ENCODE data around the gene RAD1. TPM values are rescaled to one million over a fixed set of nuclear protein-coding genes. Genes with fewer than 3 reads are reported as not detected.

Gene RAD1
- total and polyA plus RNA-seq, 2 of the 8 experiments (the other 6 are each of a cell fraction or from before 2014, with no cell fraction given): 15.1 to 37.3 TPM

- H3K23ac ChIP-seq (ENCODE audit: insufficient read length): no peak overlapping the region
- H3K4me1 ChIP-seq (replicated peaks in 1 of 4; ENCODE audit: control insufficient read depth in 3 of 4, insufficient read depth in 4 of 4, low read length in 3 of 4): no peaks in the 10 kb centered on the region
- no peak overlapping the region for H2BK20ac ChIP-seq (ENCODE audit: low read length)
- no peak overlapping the region for H3K56ac ChIP-seq (replicated peaks; ENCODE audit: insufficient read length, low read depth, low read length)
- no peaks in the 10 kb centered on the region for H3K23me2 ChIP-seq (ENCODE audit: low read depth, low read length)
- H2AK5ac ChIP-seq (ENCODE audit: low read depth, low read length): no peak overlapping the region
- H3K79me2 ChIP-seq (ENCODE audit: control insufficient read depth in 1 of 2, insufficient read depth in 2 of 2, low read length in 2 of 2): no peaks in the 10 kb centered on the region
- H3K27ac ChIP-seq (ENCODE audit: low read depth, low read length): no peak overlapping the region
- POLR2A ChIA-PET (ENCODE audit: partially characterized antibody): no interaction called here
- H4K5ac ChIP-seq (ENCODE audit: insufficient read length, low read depth, low read length): no peak overlapping the region
- no peak overlapping the region for H4K91ac ChIP-seq (replicated peaks; ENCODE audit: insufficient read length, low read length)
- peaks cover 0 to 15% (median 10%) of the 10 kb centered on the region in 4 experiments; a peak in 3 of 8 replicates for H3K36me3 ChIP-seq (ENCODE audit: control insufficient read depth in 2 of 4, insufficient read depth in 4 of 4, low read length in 3 of 4)
- H3K14ac ChIP-seq (ENCODE audit: insufficient read length): no peak overlapping the region
- CTCF ChIA-PET (ENCODE audit: partially characterized antibody): interaction anchor here (0.7 to 8.0 kb wide), 19 partner anchors 9 to 483 kb away, joined by 3 to 69 read pairs (median 4); no protein-coding TSS in a partner anchor
- no peak for TF ChIP-seq ATF2 (IDR thresholded peaks at IDR 0.05; ENCODE audit: low read length)
- no peak for TF ChIP-seq SIX5 (IDR thresholded peaks at IDR 0.05; ENCODE audit: low read depth, low read length)
- FAIRE-seq (no peak), DNase-seq (ENCODE audit: low read depth in 1 of 2, low spot score in 2 of 2) (no peak)
- no peak overlapping the region for H3K4me3 ChIP-seq (ENCODE audit: extremely low read depth in 1 of 4, insufficient read depth in 2 of 4, low read depth in 3 of 4, low read length in 4 of 4)
- H3K79me1 ChIP-seq (ENCODE audit: low read depth, low read length): no peaks in the 10 kb centered on the region
- H2BK5ac ChIP-seq (ENCODE audit: low read depth, low read length): no peak overlapping the region
- H3K4ac ChIP-seq (replicated peaks; ENCODE audit: insufficient read length, low read depth, low read length): no peak overlapping the region
- no peak overlapping the region for H3K4me2 ChIP-seq (ENCODE audit: insufficient read depth in 1 of 2, low read depth in 2 of 2, low read length in 2 of 2)
- no peak overlapping the region for H2BK12ac ChIP-seq (ENCODE audit: low read depth, low read length)
- no peak overlapping the region for H4K8ac ChIP-seq (ENCODE audit: extremely low read depth, insufficient read depth, low read length)
- WGBS, 2 experiments (ENCODE audit: extremely low coverage in 1 of 2, insufficient coverage in 1 of 2, insufficient read length in 1 of 2, insufficient replicate concordance in 2 of 2, low coverage in 1 of 2, low lambda C conversion rate in 2 of 2, missing lambda C conversion rate in 1 of 2): 93% methylated on average over 1 of the region's 1 CpG; no CpG with 5 or more reads in 1 of the 2 experiments
- H3K9ac ChIP-seq (replicated peaks in 1 of 4; ENCODE audit: extremely low read depth in 1 of 4, low read depth in 3 of 4, low read length in 3 of 4): no peak overlapping the region
- H3K27me3 ChIP-seq (replicated peaks in 1 of 4; ENCODE audit: control insufficient read depth in 3 of 4, extremely low read depth in 1 of 4, insufficient read depth in 3 of 4, low read length in 3 of 4): no peaks in the 10 kb centered on the region
- no peak overlapping the region for H3K18ac ChIP-seq (ENCODE audit: extremely low read depth, low read length)
- no peak overlapping the region for H2BK15ac ChIP-seq (ENCODE audit: low read length)
- H3K9me3 ChIP-seq (ENCODE audit: insufficient read depth in 2 of 2, low read depth in 1 of 2, low read length in 1 of 2): no peaks in the 10 kb centered on the region
- no peaks in the 10 kb centered on the region for H4K20me1 ChIP-seq (replicated peaks in 1 of 2; ENCODE audit: control insufficient read depth in 1 of 2, insufficient read depth in 2 of 2, low read length in 2 of 2)
- H2AFZ ChIP-seq (ENCODE audit: low read length): no peak overlapping the region
- H2BK120ac ChIP-seq (replicated peaks; ENCODE audit: low read depth, low read length): no peak overlapping the region
These were observed 42.0 kb upstream of the RAD1 start for GRCh38 chr5:34957321-34957720.

Data from H1 (cell line).